Adrenal gland (tissue), 12 donors: ENCODE data around the gene FADD. TPM values are rescaled to one million over a fixed set of nuclear protein-coding genes. Genes with fewer than 3 reads are reported as not detected.

ENCODE experiments used
- DNase-seq, 7 donors: peaks; one replicate each; pipeline ENCODE4 v3.0.0-alpha.2; 2019 to 2020
- H3K27ac ChIP-seq, 5 donors: fragments of 200-600 bp; sonication (generic) in 4 of 5; 1 replicate in 3 of 5; 2 replicates in 2 of 5; pipeline versions ENCODE4 v1.5.1 to v1.8.0; 2016 to 2020; ENCODE audit warnings: mild to moderate bottlenecking in 1 of 5
- H3K27me3 ChIP-seq: fragments of 200-600 bp; 2 replicates; pipeline ENCODE4 v1.8.0; 2021
- H3K36me3 ChIP-seq, 2 donors: fragments of 200-600 bp; replicated peaks in 1 of 2; 1 replicate in 1 of 2; 2 replicates in 1 of 2; pipeline versions ENCODE4 v1.5.1 to v1.8.0; 2018 to 2022
- H3K4me1 ChIP-seq, 2 donors: fragments of 200-600 bp; replicated peaks in 1 of 2; 1 replicate in 1 of 2; 2 replicates in 1 of 2; pipeline versions ENCODE4 v1.5.1 to v1.8.0; 2018 to 2021
- H3K4me3 ChIP-seq, 4 donors: fragments of 200-600 bp; sonication (generic) in 3 of 4; one replicate each; pipeline ENCODE4 v1.5.1; 2016 to 2018
- H3K9me3 ChIP-seq, 3 donors: fragments of 200-600 bp; sonication (generic) in 1 of 3; replicated peaks in 1 of 3; 1 replicate in 2 of 3; 2 replicates in 1 of 3; pipeline versions ENCODE4 v1.5.1 to v1.8.0; 2016 to 2021
- POLR2A ChIP-seq, 2 donors: fragments of 450-650 bp; IDR thresholded peaks; one replicate each; pipeline ENCODE4 v1.6.1; 2017; ENCODE audit warnings: antibody characterized with exemption in 2 of 2, mild to moderate bottlenecking in 2 of 2, moderate library complexity in 1 of 2
- WGBS, 4 donors: extraction: QIAGEN DNeasy Blood & Tissue Kit in 2 of 4; methylation state at CpG; one replicate each; pipeline versions ENCODE4 v1.1.5 to v1.1.7; 2013 to 2017; 5-methylcytosine and 5-hydroxymethylcytosine counted together
- intact Hi-C, 2 donors: fragments of 100-400 bp; cut with DNase I; formaldehyde crosslinking; loops; one replicate each; pipeline versions ENCODE4 v1.14.1 to v1.15.0; 2022 to 2023
- polyA plus RNA-seq, 3 donors: library from polyadenylated mRNA; stranded (reverse); fragments of 200-250 nt in 2 of 3; fragments of 350-450 nt in 1 of 3; fragmentation: Illumina TruSeq in 1 of 3; extraction: RNeasy Lipid Tissue Mini Kit (QIAGEN cat#74804) in 1 of 3; gene quantifications; one replicate each; pipeline ENCODE4 v1.2.3, GENCODE V29; 2013 to 2014
- total RNA-seq, 9 donors: library from RNA; depleted of rRNA in 4 of 9; stranded (reverse); fragments of >200 nt in 4 of 9; fragments of 120-200 nt in 1 of 9; fragmentation: NEBNext Ultra II Directional in 1 of 9; extraction: Animal tissue kit (Norgen Biotek cat#: 25700) in 1 of 9; gene quantifications; one replicate each; pipeline versions ENCODE4 v1.1.0 to v1.2.4, GENCODE V29; 2013 to 2023
- TF ChIP-seq, protein P1 (sequence below), 6 experiments: fragments of 450-650 bp in 4 of 6; fragments of 200-600 bp in 2 of 6; sonication (generic) in 1 of 6; IDR thresholded peaks; 1 replicate in 5 of 6; 2 replicates in 1 of 6; pipeline versions ENCODE4 v1.5.1 to v1.8.0; 2016 to 2021; ENCODE audit warnings: antibody characterized with exemption in 6 of 6, mild to moderate bottlenecking in 2 of 6, moderate library complexity in 1 of 6
- donor health status: healthy with polysubstance abuse.
- donor health status: Bipolar disorder and iron deficiency.
- donor health status: DM: yes; HTN: yes; CAD: no.
- donor health status: DM: no; HTN: no; CAD: no.
- donor health status: DM: no; HTN: no; CAD: no.
- donor health status: DM: yes; HTN: yes; CAD: no.

FADD gene
- total and polyA plus RNA-seq, 12 donors = 8.9 to 37.9 (median 26.2) TPM

DNA sequence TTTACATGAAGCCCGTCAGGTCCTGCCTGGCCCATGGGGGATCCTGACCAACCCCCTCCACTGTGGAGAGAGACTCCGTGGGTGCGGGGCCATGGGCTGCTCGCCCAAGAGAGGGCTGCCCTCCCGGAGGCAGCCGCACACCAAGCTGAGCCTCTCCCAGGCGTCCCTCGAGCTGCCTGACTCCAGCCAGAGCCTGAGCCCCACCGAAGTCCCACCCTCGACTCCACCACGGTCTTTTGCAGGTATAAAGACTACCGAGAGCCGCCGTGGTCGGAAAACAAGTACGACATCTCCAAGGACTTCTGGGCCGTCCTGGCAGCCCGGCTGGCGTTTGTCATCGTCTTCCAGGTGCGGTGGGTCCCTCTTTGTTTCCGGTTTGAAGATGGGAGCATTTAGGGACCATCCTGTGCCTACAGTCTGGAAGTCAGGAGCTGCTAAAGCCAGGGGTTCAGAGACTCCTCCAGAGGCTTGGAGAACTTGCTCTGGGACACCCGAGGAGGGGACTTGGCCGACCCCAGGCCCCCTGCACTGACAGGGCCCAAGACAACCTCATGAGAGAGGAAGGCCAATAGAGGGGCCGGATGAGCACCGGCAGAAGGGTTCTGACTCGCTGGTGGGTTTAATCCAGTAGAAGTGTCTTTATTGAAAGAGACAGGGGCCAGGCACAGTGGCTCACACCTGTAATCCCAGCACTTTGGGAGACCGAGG is 17.6 kb upstream of the FADD start:
- no peak overlapping the region for H3K27ac ChIP-seq
- no peaks in the 10 kb centered on the region for H3K9me3 ChIP-seq
- DNase-seq = no peak
- no peaks in the 10 kb centered on the region for H3K4me1 ChIP-seq
- TF ChIP-seq POLR2A (IDR thresholded peaks at IDR 0.05) = no peak
- TF ChIP-seq, protein P1, sequence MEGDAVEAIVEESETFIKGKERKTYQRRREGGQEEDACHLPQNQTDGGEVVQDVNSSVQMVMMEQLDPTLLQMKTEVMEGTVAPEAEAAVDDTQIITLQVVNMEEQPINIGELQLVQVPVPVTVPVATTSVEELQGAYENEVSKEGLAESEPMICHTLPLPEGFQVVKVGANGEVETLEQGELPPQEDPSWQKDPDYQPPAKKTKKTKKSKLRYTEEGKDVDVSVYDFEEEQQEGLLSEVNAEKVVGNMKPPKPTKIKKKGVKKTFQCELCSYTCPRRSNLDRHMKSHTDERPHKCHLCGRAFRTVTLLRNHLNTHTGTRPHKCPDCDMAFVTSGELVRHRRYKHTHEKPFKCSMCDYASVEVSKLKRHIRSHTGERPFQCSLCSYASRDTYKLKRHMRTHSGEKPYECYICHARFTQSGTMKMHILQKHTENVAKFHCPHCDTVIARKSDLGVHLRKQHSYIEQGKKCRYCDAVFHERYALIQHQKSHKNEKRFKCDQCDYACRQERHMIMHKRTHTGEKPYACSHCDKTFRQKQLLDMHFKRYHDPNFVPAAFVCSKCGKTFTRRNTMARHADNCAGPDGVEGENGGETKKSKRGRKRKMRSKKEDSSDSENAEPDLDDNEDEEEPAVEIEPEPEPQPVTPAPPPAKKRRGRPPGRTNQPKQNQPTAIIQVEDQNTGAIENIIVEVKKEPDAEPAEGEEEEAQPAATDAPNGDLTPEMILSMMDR (IDR thresholded peaks at IDR 0.05) = no peak
- no peaks in the 10 kb centered on the region for H3K36me3 ChIP-seq
- no peaks in the 10 kb centered on the region for H3K27me3 ChIP-seq
- WGBS, 4 donors = 79 to 90% (median 87%) methylated on average over 21 to 28 of the region's 28 CpGs
- intact Hi-C loops = no loop called here
- H3K4me3 ChIP-seq = no peak overlapping the region

DNA sequence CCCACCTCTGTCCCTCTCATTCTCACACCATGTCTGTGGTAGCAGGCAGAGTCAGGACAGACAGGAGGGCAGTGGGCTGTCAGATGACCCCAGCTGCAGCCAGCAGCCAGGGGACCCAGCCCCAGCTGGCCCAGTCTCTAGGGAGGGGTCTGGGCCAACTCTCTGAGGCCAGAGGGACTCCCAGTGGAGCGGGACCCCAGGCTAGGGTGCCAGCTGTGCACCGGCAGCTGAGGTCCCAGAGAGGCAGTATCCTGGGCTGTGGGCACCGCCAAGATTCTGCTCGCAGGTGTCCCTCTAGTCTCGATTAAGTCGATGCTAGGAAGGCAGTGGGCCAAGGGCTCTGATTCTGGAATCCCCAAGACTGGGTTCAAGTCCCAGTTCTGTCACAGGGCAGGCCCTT is 16.7 kb upstream of the FADD start:
- Histone ChIP-seq H3K9me3 (no peaks in the 10 kb centered on the region), H3K27ac (no peak overlapping the region), H3K4me1 (no peaks in the 10 kb centered on the region), H3K4me3 (no peak overlapping the region), H3K27me3 (no peaks in the 10 kb centered on the region), H3K36me3 (no peaks in the 10 kb centered on the region)
- intact Hi-C loops = no loop called here
- TF ChIP-seq POLR2A (IDR thresholded peaks at IDR 0.05) = no peak
- TF ChIP-seq, protein P1 (IDR thresholded peaks at IDR 0.05) = no peak
- DNase-seq = no peak
- 73 to 88% (median 79%) methylated on average over 4 to 6 of the region's 6 CpGs for WGBS, 4 donors

DNA sequence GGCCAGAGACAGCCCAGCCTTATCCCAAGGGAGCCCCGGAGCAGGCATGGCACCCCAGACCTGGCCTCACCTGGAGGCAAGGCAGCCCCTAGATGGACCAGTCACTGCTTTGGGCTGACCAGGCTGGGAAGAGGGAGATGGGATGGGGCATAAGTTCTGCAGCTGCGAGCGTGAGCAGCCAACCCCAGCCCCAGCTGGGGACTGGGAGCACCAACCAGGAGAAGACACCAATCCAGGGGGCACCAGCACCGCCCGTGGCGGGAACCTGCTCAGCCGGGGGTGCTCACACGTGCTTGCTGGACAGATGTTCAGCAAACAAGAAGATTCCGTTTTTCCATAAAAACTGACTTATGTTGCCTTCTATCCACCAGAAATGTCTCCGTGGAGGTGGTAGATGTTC is 16.2 kb upstream of the FADD start:
- H3K4me1 ChIP-seq = no peaks in the 10 kb centered on the region

DNA sequence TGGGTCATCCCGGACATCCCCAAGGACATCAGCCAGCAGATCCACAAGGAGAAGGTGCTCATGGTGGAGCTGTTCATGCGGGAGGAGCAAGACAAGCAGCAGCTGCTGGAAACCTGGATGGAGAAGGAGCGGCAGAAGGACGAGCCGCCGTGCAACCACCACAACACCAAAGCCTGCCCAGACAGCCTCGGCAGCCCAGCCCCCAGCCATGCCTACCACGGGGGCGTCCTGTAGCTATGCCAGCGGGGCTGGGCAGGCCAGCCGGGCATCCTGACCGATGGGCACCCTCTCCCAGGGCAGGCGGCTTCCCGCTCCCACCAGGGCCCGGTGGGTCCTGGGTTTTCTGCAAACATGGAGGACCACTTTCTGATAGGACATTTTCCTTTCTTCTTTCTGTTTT is 15.3 kb upstream of the FADD start:
- Histone ChIP-seq H3K27me3 (no peaks in the 10 kb centered on the region), H3K27ac (no peak overlapping the region), H3K36me3 (no peaks in the 10 kb centered on the region), H3K4me1 (no peaks in the 10 kb centered on the region), H3K9me3 (no peaks in the 10 kb centered on the region), H3K4me3 (no peak overlapping the region)
- intact Hi-C loops = no loop called here
- DNase-seq = no peak
- 69 to 85% (median 81%) methylated on average over 8 to 15 of the region's 15 CpGs for WGBS, 4 donors
- TF ChIP-seq, protein P1 (IDR thresholded peaks at IDR 0.05) = no peak
- TF ChIP-seq POLR2A (IDR thresholded peaks at IDR 0.05) = no peak

More for the DNA sequence above, 16.2 kb upstream of the FADD start:
- Histone ChIP-seq H3K27me3 (no peaks in the 10 kb centered on the region), H3K36me3 (no peaks in the 10 kb centered on the region), H3K9me3 (no peaks in the 10 kb centered on the region), H3K4me3 (no peak overlapping the region), H3K27ac (no peak overlapping the region)
- no peak for TF ChIP-seq POLR2A (IDR thresholded peaks at IDR 0.05)
- TF ChIP-seq, protein P1 (IDR thresholded peaks at IDR 0.05) = no peak
- intact Hi-C loops = no loop called here
- DNase-seq = no peak
- 81 to 93% (median 84%) methylated on average over 5 to 10 of the region's 10 CpGs for WGBS, 4 donors
